Activated T-helper 1 cell treated with anti-CD3 and anti-CD28 coated beads, Interleukin-12 subunit alpha, Interleukin-12 subunit beta, Interleukin-2, Interleukin-4 antibody, amounts not matched to agents 30 ng/mL and 10 ng/mL and 1 ng/mL, durations not matched to agents 14 hours and 24 hours and 36 hours (primary cell): ENCODE measurements around the gene ACYP2. TPM values are rescaled to one million over a fixed set of nuclear protein-coding genes. Genes with fewer than 3 reads are reported as not detected.
A peak's percentile ranks its signal among the peaks of the same experiment; 100 is the strongest.
"Not testable (repeated sequence)": the region's sequence is repeated elsewhere in the genome, so short reads cannot be mapped to it uniquely, and the experiment has no call there.

Experiments used
- DNase-seq: peaks from one replicate; pipeline ENCODE4 v3.0.0; 2021; ENCODE audit warnings: low spot score
- H3K27ac Mint-ChIP-seq: one replicate; pipeline ENCODE4 v1.8.0; 2021; ENCODE audit warnings: mild to moderate bottlenecking, mixed read lengths
- H3K27me3 Mint-ChIP-seq: one replicate; pipeline ENCODE4 v1.8.0; 2022; ENCODE audit warnings: mild to moderate bottlenecking, moderate library complexity, mixed read lengths; ENCODE audit not compliant: insufficient read depth
- H3K36me3 Mint-ChIP-seq: one replicate; pipeline ENCODE4 v1.8.0; 2021; ENCODE audit warnings: low read depth, mixed read lengths
- H3K4me1 Mint-ChIP-seq: one replicate; pipeline ENCODE4 v1.8.0; 2021; ENCODE audit warnings: low read depth, mixed read lengths
- H3K4me3 Mint-ChIP-seq: one replicate; pipeline ENCODE4 v1.8.0; 2021; ENCODE audit warnings: mild to moderate bottlenecking, moderate library complexity, mixed read lengths
- H3K9me3 Mint-ChIP-seq: one replicate; pipeline ENCODE4 v1.8.0; 2021; ENCODE audit warnings: mixed read lengths
- intact Hi-C: fragments of 100-400 bp; cut with micrococcal nuclease; formaldehyde crosslinking; loops from one replicate; pipeline ENCODE4 v1.15.1; 2024
- total RNA-seq: library from RNA; stranded (reverse); gene quantifications from 2 replicates; pipeline ENCODE4 v1.2.3, GENCODE V29; 2022

The ACYP2 gene
- total RNA-seq, 1 donor from 2014 or later = 5.2 TPM

DNA sequence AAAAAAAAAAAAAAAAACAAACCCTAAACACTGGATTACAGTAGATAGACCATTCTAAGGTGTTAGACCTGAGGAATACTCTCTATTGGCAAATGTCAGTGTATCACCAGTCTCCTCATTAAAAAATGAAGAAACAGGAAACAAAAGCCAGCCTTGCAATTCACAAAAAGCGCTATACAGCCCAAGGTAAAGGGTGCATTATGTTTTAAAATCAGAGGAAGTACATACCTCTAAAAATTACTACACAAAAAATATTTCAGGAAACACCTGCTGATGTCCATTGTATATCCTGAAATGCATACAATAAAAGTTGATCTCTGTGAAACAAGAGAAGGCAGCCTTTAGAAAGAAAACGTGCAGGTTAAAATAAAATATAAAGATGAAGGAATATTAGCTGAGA lies 195.5 kb downstream of the ACYP2 start:
- H3K9me3 Mint-ChIP-seq = no peaks in the 10 kb centered on the region
- H3K27me3 Mint-ChIP-seq = peaks cover 9% of the 10 kb centered on the region
- H3K27ac Mint-ChIP-seq = no peak overlapping the region
- no peak for DNase-seq
- no peak overlapping the region for H3K4me3 Mint-ChIP-seq
- no peaks in the 10 kb centered on the region for H3K36me3 Mint-ChIP-seq
- intact Hi-C loops = no loop called here
- H3K4me1 Mint-ChIP-seq = no peaks in the 10 kb centered on the region

DNA sequence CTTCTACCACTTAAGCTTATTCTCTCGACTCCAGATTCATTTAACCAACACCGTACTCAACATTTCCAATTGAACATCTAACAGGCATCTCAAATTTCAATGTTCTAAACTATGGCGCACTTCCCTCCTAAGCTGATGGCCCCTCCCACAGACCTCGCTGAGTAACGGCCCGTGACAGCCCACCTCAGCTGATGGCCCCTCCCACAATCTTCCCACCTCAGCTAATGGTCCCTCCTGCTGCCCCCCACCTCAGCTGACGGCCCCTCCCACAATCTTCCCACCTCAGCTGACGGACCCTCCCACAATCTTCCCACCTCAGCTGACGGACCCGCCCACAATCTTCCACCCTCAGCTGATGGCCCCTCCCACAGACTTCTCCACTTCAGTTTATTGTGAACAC lies 197.7 kb downstream of the ACYP2 start:
- no peak for DNase-seq
- no peak overlapping the region for H3K4me3 Mint-ChIP-seq
- intact Hi-C loops = no loop called here
- H3K36me3 Mint-ChIP-seq = no peaks in the 10 kb centered on the region
- no peaks in the 10 kb centered on the region for H3K9me3 Mint-ChIP-seq
- H3K27ac Mint-ChIP-seq = no peak overlapping the region
- H3K27me3 Mint-ChIP-seq = peaks cover 9% of the 10 kb centered on the region
- H3K4me1 Mint-ChIP-seq = no peaks in the 10 kb centered on the region

DNA sequence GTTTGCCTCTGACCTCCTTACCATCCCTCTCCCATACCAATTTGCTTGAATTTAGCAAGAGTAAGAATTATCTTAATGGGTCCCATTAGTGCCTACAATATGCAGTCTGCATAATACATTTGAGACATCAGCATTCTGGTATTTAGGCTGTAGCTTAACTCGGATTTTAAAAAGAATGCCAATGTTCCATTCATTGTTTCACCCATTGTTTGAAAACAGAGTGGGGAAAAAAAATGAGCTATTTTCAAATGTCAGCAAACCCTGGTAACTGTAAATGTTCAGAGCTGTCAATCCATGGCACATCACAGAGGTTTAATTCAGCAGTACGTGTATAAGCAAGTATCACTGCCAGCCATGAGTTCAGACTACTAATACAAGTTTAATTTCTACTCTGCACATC lies 202.6 kb downstream of the ACYP2 start:
- H3K27ac Mint-ChIP-seq = no peak overlapping the region
- H3K27me3 Mint-ChIP-seq = peaks cover 8% of the 10 kb centered on the region
- no peak for DNase-seq
- no peaks in the 10 kb centered on the region for H3K4me1 Mint-ChIP-seq
- intact Hi-C loops = no loop called here
- H3K36me3 Mint-ChIP-seq = no peaks in the 10 kb centered on the region
- H3K9me3 Mint-ChIP-seq = no peaks in the 10 kb centered on the region
- no peak overlapping the region for H3K4me3 Mint-ChIP-seq

DNA sequence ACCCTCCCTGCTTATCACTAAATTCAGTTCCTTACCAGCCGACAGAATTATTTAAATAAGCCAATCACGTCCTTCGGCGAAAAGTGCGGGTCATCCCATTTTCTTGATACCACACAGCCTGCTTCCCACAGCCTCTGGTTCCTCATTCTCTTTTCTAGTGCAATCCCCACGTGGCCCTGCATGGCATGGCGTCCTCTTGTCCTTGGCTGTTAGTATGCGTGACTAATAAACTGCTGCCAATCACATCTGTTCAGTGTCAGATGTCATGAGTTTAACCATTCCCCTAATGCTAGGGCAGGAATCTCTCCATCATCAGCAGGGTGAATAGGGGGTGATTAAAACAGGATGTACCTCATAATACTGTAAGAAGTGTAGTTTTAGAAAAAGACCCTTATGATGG lies 203.4 kb downstream of the ACYP2 start:
- no peaks in the 10 kb centered on the region for H3K4me1 Mint-ChIP-seq
- H3K4me3 Mint-ChIP-seq = no peak overlapping the region
- no peaks in the 10 kb centered on the region for H3K9me3 Mint-ChIP-seq
- H3K27me3 Mint-ChIP-seq = peaks cover 8% of the 10 kb centered on the region
- no peaks in the 10 kb centered on the region for H3K36me3 Mint-ChIP-seq
- no peak for DNase-seq
- intact Hi-C loops = no loop called here
- no peak overlapping the region for H3K27ac Mint-ChIP-seq

DNA sequence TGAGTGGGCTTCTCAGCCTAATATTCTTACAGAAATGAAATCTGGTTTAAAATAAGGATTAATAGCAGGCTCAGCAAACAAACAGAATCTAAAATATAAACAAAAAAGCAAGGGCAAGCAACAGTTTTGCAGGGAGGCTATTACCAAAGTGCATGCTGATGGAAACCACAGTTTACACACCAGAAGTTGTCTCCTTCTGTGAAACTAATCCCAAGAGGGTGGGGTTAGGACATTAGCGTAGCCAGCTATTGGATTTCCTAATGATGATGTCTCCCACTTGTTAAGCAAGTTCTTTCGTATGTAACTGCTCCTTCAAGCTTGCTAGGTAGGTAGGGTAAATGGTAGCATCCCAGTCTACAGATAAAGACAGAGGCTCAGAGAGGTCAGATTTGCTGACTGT lies 205.6 kb downstream of the ACYP2 start:
- intact Hi-C loops = no loop called here
- H3K9me3 Mint-ChIP-seq = no peaks in the 10 kb centered on the region
- DNase-seq = no peak
- H3K4me1 Mint-ChIP-seq = no peaks in the 10 kb centered on the region
- no peaks in the 10 kb centered on the region for H3K36me3 Mint-ChIP-seq
- H3K27ac Mint-ChIP-seq = no peak overlapping the region
- H3K27me3 Mint-ChIP-seq = peaks cover 4% of the 10 kb centered on the region
- H3K4me3 Mint-ChIP-seq = no peak overlapping the region

DNA sequence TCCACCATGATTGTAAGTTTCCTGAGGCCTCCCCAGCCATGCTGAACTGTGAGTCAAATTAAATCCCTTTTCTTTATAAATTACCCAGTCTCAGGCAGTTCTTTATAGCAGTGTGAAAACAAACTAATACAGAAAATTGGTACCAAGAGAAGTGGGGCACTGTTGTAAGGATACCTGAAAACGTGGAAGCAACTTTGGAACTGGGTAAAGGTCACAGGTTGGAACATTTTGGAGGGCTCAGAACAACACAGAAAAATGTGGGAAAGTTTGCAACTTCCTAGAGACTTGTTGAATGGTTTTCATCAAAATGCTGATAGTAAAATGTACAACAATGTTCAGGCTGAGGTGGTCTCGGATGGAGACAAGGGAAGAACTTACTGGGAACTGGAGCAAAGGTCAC lies 209.1 kb downstream of the ACYP2 start:
- DNase-seq, H3K9me3 Mint-ChIP-seq, H3K4me3 Mint-ChIP-seq, H3K4me1 Mint-ChIP-seq, H3K27me3 Mint-ChIP-seq, intact Hi-C loops, H3K36me3 Mint-ChIP-seq, H3K27ac Mint-ChIP-seq: not testable (repeated sequence)

DNA sequence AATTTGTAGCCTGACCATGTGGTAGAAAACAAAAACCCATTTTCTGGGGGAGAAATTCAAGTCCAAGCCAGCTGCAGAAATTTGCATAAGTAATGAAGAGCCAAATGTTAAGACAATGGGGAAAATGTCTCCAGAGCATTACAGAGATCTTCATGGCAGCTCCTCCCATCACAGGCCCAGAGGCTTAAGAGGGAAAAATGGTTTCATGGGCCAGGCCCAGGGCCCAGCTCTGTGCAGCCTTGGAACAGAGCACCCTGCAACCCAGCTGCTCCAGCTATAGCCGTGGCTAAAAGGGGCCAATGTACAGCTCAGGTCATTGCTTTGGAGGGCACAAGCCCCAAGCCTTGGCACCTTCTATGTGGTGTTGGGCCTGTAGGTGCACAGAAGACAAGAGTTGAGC lies 209.7 kb downstream of the ACYP2 start:
- intact Hi-C loops = no loop called here
- no peak for DNase-seq
- Mint-ChIP-seq H3K4me3 (no peak overlapping the region), H3K4me1 (peaks cover 5% of the 10 kb centered on the region), H3K9me3 (no peaks in the 10 kb centered on the region), H3K27ac (no peak overlapping the region), H3K36me3 (no peaks in the 10 kb centered on the region), H3K27me3 (peaks cover 9% of the 10 kb centered on the region)

DNA sequence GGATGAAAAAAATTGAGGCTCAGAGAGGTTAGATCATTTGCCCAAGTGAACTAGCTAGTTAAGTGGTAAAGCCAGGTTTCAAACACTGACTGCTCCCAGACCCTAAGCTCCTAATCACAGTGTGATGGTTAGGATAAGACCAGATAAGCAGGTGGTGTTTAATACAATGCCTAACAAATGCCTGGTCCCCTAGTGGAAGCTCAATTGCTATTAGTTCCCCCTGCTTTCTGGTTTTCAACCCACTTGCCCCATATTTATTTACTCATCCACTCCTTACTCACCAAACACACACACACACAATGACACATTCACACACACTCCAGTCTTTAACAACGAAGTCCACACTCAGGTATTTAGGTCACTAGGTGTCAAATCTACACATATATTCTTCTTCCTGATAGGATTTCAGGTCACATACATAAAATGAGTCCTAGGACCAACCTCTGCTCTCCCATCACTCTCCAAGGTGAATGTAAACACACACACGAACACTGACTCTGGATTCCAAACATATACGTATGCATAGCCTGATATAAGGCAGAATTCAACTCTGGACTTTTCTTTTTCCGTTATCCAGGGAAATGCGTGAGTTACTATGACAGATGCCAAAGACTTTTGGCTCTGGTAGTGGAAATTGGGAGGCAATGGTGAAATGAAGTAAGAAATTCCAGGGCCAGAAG lies 214.2 kb downstream of the ACYP2 start:
- intact Hi-C loops = loop anchor here (1.0 to 5.0 kb wide), 6 partner anchors 212 to 1363 kb away; partner anchors contain the start of genes ACYP2, ASB3, EML6 and ERLEC1
- H3K36me3 Mint-ChIP-seq = no peaks in the 10 kb centered on the region
- no peaks in the 10 kb centered on the region for H3K9me3 Mint-ChIP-seq
- peaks cover 19% of the 10 kb centered on the region for H3K27me3 Mint-ChIP-seq
- peak overlapping the region; percentile 81 for H3K4me3 Mint-ChIP-seq
- no peak overlapping the region for H3K27ac Mint-ChIP-seq
- no peak for DNase-seq
- peaks cover 17% of the 10 kb centered on the region for H3K4me1 Mint-ChIP-seq

DNA sequence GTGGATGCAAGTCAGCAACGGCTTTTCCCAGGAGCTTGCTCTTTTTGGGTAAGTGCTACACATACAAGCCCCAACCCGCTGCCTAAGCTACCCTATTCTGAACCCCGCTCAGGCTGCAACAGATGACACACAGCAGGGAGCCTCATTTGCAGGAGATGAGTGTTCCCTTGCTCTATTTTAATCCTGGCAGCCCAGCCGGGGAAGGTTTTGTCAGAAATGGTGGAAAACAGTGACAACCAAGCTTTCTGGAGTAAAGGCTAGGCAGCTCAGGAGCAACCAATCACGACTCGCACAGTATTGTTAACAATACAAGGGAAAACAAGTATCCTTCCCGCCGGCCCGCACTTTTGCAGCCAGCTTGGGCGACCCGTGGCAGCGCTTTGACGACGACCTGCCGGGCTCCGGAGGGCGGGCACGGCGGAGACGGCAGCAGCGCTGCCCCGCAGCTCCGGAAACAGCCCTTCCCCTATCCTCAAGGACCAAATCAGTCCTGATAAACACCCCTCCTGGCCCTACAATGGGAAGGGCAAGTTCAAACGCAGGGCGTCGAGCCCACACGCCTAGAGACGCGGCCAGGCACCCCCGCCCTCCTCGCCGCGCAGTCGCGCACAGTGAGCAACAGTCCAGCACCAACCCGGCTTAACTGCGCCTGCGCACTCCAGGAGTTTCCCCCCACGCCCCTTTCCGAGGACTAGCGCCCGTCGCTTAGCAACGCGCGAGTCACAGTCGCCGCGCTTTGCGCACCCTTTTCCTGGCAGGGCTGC lies 214.9 kb downstream of the ACYP2 start:
- H3K27me3 Mint-ChIP-seq = peaks cover 19% of the 10 kb centered on the region
- peak overlapping the region; percentile 69 for H3K27ac Mint-ChIP-seq
- peaks cover 17% of the 10 kb centered on the region for H3K4me1 Mint-ChIP-seq
- H3K4me3 Mint-ChIP-seq = peak overlapping the region; percentile 81
- intact Hi-C loops = loop anchor here (1.0 to 5.0 kb wide), 6 partner anchors 213 to 1362 kb away; partner anchors contain the start of genes ACYP2, ASB3, EML6 and ERLEC1
- peak; percentile 86 for DNase-seq
- H3K36me3 Mint-ChIP-seq = no peaks in the 10 kb centered on the region
- H3K9me3 Mint-ChIP-seq = no peaks in the 10 kb centered on the region

DNA sequence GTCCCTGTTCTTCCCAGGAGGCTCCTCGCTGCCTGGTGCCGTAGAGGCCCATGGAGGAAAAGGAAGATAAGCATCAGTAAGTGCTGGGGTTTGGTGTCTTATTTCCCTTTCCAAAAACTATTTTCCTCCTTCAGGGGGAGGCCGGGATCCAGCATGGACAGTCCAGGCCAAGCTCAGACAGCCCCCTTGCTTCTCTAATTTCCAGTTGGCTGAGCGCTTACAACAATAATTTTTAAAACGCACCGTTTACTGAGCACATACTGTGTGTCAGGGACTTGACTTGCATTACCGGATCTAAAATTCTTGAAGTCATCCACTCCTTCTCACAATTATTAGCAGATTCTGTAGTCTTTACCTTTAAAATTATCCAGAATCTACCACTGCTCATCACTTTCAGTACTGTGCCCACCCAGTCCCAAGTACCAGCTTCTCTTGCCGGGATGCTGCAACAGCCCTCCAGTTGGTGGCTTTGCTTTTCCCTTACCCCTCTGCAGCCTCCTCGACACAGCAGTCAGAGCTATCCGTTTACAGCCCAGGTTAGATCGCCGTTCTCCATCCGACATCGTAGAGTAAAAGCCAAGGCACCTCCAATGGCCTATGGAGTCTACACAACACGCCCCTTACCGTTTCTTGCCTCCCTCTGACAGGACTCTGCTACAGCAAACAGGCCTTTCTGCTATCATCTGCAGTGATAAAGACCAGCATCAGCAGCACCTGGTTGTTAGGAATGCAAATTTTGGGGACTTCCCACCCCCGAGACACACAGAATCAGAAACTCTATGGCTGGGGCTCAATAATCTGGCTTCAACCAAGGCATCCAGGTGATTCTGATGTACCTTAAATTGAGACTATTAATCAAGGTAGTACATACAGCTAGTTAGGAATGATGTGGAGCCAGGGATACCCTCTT lies 215.8 kb downstream of the ACYP2 start:
- intact Hi-C loops = loop anchor here (1.0 to 5.0 kb wide), 6 partner anchors 214 to 1361 kb away; partner anchors contain the start of genes ACYP2, ASB3, EML6 and ERLEC1
- DNase-seq = no peak
- Mint-ChIP-seq H3K9me3 (no peaks in the 10 kb centered on the region), H3K4me3 (peak overlapping the region; percentile 81), H3K27me3 (peaks cover 19% of the 10 kb centered on the region), H3K27ac (peak overlapping the region; percentile 69), H3K36me3 (no peaks in the 10 kb centered on the region), H3K4me1 (peaks cover 17% of the 10 kb centered on the region)

DNA sequence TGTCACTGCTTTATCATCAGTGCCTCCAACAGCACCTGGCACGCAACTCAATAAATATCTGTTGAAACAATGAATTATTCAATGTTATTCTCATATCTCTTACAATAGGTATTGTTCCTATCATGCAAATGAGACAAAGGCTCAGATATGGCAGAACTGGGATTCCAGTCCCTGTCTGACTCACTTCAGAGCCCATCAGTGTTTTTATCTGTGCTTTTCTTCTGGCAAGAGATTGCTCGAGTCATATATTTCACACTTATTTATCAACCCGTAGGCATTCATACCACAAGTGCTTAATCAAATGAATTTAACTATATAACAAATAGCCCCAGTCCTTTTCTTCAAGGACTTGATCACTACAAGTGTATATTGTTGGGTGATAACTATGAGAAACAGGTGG lies 217.0 kb downstream of the ACYP2 start:
- intact Hi-C loops = loop anchor here (5.0 kb wide), 4 partner anchors 215 to 1360 kb away; partner anchors contain the start of genes ACYP2, ASB3, ERLEC1 and PNPT1
- peaks cover 19% of the 10 kb centered on the region for H3K27me3 Mint-ChIP-seq
- no peak overlapping the region for H3K27ac Mint-ChIP-seq
- H3K9me3 Mint-ChIP-seq = no peaks in the 10 kb centered on the region
- DNase-seq = no peak
- no peak overlapping the region for H3K4me3 Mint-ChIP-seq
- peaks cover 17% of the 10 kb centered on the region for H3K4me1 Mint-ChIP-seq
- no peaks in the 10 kb centered on the region for H3K36me3 Mint-ChIP-seq

DNA sequence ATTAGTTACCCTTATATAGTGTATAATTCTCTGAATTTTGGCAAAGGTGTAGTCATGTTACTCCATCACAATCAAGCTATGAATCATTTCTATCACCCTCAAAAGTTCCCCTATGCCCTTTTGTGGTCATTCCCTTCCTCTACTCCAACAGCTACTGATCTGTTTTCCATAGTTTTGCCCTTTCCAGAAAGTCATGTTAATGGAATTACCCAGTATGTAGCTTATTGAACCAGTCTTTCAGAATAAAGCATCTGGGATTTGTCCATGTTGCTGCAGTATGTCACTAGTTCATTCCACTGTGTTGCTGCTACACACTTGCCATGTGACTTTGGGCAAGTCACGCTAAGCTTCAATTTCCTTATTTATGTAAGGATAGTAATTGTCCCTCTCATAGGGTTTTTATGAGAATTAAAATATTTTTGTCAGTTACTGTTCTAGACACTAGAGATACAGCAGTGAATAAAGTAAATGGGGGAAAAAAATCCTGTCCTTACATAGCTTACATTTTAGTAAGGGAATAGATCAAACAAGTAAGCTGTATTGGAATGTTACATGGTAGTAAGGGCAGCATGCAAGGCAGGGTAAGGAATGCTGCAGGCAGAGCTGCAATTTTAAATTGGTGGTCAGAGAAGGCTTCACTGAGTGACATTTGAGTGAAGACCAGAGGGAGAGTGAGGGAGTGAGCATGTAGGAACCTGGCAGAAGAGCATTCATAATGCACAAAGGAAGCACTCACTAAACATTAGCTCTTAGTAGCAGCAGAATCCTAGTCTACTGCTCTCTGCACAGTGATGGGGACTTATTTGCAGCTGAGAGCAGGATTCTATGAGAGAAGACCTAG lies 220.9 kb downstream of the ACYP2 start:
- no peak for DNase-seq
- H3K9me3 Mint-ChIP-seq = no peaks in the 10 kb centered on the region
- H3K36me3 Mint-ChIP-seq = no peaks in the 10 kb centered on the region
- H3K27ac Mint-ChIP-seq = no peak overlapping the region
- intact Hi-C loops = no loop called here
- H3K4me1 Mint-ChIP-seq = peaks cover 2% of the 10 kb centered on the region
- peaks cover 11% of the 10 kb centered on the region for H3K27me3 Mint-ChIP-seq
- H3K4me3 Mint-ChIP-seq = no peak overlapping the region
